HG02885 (cell line): ENCODE data around the gene PUM1.

Experiments used
- ATAC-seq: cut with Tn5 transposase; IDR thresholded peaks from one replicate; pipeline ENCODE4 v1.9.1; 2021; ENCODE audit warnings: mild to moderate bottlenecking; ENCODE audit not compliant: unreplicated experiment, poor library complexity

PUM1 gene

GRCh38 chr1:30911059-30911954, 154.2 kb downstream of the PUM1 start:
- no peak for ATAC-seq

DNA sequence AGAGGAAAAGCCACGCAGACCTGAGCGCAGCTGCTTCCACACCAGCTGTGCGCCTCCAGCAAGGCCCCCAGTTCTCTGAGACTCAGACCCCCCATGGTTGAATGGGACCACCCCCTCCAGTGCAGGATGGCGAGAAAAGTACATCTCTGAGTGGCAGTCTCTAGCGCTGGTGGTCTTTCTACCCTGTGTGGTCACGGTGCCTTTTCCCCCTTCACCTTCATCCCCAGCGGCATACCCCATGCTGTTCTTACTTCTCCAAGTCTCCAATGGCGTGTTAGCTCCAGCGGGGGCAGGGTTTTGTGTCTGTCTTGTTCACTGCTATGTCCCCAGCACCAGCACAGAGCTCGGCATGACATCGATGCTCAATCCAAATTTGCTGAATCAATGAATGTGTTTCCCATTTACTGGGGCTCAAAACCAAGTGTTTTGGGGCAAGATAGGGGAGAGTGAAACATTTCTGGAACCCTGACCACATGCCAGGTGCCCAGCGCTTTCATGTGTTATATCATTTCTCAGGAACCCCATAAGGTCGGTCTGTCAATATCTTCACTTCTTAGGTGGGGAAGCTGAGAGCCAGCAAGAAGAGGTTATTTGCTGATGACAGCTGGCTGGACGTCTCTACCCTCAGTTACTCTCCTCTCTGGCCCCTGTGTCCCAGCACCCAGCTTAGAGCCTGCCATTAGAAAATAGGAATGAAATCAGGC, 156.0 kb downstream of the PUM1 start:
- no peak for ATAC-seq

DNA sequence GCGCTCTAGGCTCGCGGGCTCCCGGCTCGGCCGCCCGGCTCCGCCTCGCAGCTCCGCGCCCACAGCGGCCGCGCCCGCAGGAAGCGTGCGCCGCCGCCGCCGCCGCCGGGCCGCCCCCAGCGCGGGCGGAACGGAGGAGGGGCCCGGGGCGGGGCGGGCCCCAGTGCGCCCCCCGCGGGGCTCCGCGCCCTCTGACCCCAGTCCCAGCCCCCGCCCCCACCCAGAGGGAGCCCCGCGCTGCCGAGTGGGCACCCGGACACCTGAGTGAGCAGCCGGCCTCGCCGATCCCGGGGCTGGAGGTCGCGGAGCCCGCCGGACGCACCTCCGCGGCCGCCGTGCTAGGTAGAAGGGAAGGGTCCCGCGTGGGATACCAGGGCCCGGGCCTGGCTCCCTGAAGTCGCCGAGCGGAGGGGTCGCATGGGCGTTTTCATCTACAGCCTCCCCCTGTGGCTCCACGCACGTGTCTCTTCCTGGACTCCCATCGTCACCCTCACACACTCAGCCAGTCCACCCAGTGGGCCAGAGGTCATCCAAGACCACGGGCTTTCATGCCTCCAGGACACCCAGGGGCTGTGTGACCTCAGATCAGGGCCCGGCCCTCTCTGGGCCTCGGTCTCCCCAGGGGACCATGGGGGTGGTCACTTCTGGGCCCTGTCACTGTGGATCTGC, 156.7 kb downstream of the PUM1 start, which contains the start of gene SDC3:
SDC3 (minus strand) TSS at position 63 of the 669 bp plus-strand sequence. CDS start 172 bp downstream, outside the sequence.
- no peak for ATAC-seq

DNA sequence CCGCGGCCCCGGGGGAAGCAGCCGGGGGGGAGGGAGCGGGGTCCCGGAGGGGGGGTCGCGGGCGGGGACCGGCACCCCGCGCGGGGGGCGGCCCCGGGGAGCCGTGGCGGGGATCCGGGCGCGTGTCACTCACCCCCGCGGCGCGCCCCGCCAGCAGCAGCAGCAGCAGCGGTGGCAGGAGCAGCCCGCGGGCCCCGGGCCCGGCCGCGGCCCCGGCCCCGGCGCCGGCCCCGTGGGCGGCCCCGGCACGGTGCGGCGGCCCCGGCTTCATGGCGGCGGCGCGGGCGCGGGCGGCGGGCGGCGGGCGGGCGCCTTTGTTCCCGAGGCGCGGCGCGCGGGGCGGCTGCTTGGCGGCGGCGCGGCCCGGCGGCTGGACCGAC, 157.2 kb downstream of the PUM1 start:
- ATAC-seq: no peak

DNA sequence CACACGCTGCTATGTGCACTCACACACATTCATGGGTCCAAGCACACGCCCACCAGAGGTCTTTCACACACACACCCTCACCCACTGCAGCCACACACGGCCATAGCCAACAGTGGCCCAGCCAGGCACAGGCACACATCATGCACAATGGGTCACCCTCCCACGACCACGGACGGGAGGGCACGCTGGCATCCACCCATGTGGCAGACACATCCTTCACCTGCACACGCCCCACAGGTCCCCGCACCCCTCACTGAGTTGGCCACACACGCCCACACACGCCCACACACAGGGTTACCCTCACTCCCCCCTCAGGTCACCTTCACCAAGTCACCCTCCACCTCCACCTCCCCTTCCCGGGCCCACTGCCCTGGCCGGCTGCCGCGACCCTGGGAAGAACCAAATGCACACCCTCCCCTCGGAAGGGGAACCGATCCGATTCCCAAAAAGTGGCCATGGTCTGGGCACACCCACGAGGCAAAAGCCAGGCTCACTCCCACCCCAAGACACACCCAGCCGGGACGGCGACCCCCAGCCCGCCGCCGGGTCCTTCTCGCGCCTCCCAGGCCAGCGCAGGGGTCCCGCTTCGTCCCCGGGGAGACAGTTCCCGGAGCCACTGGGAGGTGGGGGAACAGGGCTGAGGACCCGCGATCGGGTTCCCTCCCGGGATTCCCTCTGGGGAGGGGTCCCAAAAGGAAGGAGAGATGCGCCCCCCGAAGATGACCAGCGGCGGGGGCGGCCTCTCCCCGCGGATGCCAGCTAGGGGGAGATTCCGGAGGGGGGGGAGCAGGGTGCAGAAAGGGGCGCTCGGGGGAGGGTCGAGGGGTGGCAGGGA, 157.8 kb downstream of the PUM1 start:
- no peak for ATAC-seq

DNA sequence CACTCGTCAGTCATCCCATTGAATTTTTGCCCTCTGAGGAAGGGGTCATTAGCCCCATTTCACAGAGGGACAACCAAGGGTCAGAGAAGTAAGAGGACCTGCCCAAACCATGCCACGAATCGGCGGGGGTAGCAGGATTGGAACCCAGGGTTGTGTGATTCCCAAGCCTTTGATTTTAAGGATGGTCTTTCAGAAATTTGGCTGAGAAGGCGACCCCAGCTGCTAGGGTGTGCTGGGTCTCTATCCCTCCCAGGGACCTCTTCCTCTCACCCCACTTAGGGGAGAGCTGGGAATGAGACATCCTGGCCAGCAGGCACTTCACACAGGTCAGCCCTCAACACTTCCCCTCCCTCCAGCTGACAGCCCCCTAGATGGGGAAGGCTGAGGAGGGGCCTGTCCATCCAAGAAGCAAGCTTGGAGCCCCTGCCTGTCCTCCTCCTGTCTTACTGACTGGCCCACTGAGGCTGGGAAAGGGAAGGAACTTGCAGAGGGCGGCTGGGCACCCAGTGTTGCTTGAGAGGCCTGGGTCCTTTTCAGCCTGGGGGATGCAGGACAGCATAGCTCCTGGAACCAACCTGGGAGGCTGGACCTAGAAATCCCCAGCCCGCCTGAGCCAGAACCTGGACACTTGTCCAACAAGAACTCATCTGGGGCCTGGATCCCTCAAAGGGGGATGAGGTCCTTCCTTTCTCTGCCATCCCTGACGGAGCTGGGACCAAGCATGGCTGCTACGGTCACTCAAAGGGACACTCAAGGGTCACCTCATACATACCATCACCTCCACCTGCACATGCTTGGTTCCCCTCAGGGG, 158.7 kb downstream of the PUM1 start:
- ATAC-seq: no peak

GRCh38 chr1:30905916-30906620, 159.4 kb downstream of the PUM1 start:
- ATAC-seq: no peak

DNA sequence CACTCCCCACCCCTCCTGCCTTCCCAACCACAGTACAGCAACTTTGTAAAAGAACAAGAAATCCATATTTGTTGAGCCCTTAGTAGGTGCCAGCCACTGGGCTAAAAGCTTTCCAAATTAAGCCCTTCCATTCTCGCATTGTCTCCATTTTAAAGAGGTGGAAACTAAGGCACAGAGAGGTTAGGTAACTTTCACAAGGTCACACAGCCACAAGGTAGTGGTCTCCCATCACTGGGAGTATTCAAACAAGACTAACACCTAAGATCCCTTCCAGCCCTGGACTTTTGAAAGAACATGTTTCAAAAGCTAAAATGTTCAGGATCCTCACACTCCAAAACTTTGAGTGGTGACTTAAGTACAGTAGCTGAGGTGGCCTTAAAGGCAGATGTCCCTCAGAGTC, 160.1 kb downstream of the PUM1 start:
- no peak for ATAC-seq

DNA sequence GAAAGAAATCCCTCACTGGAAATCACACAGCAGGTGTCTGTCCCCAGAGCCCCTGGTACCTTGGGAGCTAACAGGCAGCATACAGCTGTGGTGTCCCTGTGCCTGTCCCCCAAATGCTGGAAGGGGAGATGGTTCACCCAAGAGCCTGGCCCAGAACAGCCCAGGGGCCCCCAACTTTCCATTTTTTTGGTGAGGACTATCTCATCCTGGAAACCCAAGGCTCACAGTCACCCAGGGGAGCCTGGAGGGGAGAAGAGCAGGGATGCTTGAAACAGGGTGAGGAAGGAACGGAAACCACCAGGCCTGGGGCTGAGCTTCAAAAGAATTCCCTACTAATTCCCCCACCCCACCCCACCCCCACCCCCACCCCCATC, 160.6 kb downstream of the PUM1 start:
- ATAC-seq: no peak

GRCh38 chr1:30904191-30904961, 161.1 kb downstream of the PUM1 start:
- no peak for ATAC-seq

DNA sequence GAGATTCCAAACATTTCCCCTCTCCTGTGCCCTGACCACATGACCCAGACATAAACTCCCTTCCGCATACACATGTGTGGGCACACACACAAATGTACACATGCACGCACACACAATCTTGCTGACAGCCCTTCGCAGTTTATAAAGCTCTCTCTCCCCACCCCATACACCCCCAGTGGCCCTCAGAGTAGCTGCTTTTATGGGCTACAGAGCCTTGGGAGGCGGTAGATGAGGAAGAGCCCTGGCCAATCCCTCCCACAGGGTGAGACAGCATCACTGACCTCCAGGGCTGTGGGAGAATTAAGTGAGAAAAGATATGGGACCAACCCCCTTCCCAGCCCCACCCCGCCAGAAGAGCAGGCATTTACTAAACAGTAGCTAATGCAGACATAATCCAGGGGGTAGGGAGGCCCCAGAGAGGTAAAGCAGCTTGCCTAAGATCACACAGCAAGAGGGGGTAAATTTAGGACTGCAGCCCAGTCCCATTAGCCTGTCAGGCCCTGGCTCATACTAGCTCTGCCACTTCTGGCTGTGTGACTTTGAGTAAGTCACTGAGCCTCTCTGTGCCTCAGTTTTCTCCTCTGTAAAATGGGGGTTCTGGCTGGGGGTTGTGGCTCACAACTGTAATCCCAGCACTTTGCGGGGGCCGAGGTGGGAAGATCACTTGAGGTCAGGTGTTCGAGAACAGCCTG, 162.0 kb downstream of the PUM1 start:
- no peak for ATAC-seq

- ATAC-seq: no peak
Measured at GRCh38 chr1:30902593-30903290, 162.8 kb downstream of the PUM1 start.

DNA sequence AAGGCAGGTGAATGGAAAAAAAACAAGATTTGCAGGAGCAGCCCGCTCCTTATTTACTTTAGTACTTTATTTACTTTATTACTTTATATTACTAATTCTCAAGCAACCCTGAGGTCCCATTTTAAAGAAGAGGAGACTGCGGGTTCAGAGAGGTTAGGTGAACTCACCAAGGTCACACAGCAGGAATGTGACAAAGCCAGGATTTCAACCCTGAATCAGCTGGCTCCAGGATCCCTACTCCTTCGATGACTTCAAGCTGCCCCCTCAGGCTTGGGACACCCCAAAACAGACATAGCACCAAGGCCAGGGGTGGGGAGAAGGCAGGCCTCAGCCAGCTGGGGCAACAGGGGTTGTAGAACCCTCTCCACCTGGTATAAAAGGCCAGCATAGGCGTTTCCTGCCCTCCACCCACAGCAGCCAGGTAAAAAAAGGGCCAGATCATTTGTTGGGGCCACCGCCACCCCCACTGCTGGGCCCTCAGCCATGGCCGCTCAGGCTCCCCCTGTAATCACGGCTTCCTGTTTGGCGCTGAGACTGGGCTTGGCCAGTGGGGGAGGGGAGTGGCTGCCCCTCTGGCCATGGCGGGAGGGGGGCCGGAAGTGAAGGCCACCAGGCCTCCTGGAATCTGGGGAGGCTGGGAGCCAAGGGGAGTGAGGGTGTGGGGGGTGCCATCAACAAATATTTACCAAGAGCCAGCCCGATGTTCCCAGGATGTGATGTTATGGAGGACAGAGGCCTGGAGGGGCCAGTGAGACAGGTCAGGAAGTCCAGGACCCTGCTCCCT, 163.5 kb downstream of the PUM1 start:
- ATAC-seq: no peak

DNA sequence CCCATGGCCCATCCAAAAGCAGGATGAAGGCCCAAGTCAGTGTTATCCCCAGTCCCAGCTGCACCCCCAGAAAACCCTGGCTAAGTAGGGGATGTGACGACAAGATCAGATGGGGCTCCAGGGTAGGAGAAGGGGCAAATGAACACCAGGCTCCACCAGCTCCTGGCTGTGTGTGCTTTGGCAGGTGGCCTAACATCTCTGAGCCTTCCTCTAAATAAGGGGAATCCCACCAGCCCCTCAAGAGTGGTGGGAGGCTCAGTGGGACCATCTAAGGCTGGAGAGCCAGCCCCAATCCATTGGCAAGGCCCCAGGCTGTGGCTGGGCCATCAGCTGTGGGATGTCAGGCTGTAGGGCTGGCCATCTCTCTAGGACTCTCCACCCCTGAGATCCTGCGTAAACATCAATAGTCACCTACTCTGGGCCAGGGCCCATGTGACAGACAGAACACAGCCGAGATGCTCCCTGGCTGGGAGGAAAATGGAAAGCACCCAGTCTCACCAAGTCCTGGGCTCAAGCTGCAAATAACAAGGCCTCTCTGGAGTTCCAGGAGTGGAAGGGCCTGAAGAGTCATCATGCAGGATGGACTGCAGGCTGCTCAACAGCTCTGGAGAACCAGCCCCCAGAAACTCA, 164.5 kb downstream of the PUM1 start:
- ATAC-seq: no peak

DNA sequence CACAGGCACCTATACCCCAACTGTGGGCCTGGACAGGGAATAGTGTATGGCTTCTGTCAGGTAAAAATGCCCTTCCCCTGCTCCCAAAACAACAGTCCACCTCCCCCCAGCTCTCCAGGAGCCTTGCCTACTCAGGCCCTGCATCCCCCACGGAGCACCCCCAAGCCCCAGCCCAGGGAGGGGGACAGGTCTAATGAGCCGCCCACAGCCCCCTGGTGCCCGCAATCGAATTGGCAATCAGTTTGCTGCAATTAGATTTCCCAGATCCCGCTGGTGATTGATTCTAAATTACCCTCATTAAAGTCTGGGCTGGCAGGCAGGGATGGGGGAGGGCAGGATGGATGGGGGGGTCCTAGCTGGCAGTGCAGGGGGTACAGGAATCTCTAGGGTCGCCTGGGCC, 165.0 kb downstream of the PUM1 start:
- no peak for ATAC-seq
